ENCODE results near the gene KCNA3. TPM values are rescaled to one million over a fixed set of nuclear protein-coding genes. Genes with fewer than 3 reads are reported as not detected.

Gene KCNA3
- total and polyA plus RNA-seq, 4 donors, result 0.23 to 2.2 (median 0.34) TPM

DNA sequence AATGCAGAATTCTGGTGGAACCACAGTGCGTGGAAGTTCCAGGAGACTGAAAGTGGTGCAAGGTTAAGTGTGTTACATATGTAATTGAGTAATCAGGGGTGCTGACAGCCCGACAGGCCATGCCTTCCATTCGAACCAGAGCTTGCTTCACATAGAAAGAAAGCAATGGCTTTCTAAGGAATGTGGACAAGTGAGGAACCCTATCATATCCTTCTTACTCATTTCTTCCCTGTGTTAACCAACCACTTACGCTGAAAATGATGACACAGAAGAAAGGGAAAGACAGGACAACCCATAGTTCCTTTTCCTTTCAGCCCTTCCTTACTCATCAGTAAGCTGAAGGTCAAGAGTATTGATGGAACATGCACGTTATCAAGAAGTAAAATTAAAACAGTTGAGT lies 48.1 kb upstream of the KCNA3 start:
- no peak for DNase-seq (ENCODE audit: low spot score)
- no peak overlapping the region for H3K4me3 ChIP-seq (ENCODE audit: low read depth in 1 of 3, low read length in 3 of 3)
- H3K4me1 ChIP-seq (ENCODE audit: control insufficient read depth in 4 of 4, insufficient read depth in 4 of 4, low read length in 3 of 4), result no peaks in the 10 kb centered on the region
- no peaks in the 10 kb centered on the region for H3K36me3 ChIP-seq (ENCODE audit: control insufficient read depth in 4 of 4, insufficient read depth in 3 of 4, low read depth in 1 of 4, low read length in 3 of 4)
- no peak overlapping the region for H3K27ac ChIP-seq (ENCODE audit: low read depth in 1 of 2, low read length in 2 of 2)
- H3K9ac ChIP-seq (ENCODE audit: low read depth in 1 of 2, low read length in 2 of 2), result no peak overlapping the region
- peaks cover 0 to 9% (median under 1%) of the 10 kb centered on the region in 4 donors for H3K27me3 ChIP-seq (ENCODE audit: control insufficient read depth in 4 of 4, insufficient read depth in 4 of 4, low read length in 3 of 4)
- H3K9me3 ChIP-seq (ENCODE audit: control insufficient read depth in 4 of 4, low read length in 3 of 4), result no peaks in the 10 kb centered on the region
- whole genome bisulfite sequencing, result 69% methylated on average over 5 of the region's 5 CpGs
- TF ChIP-seq RXRA (IDR thresholded peaks at IDR 0.05) (no peak), NR2F2 (IDR thresholded peaks at IDR 0.05) (no peak), HNF4A (conservative IDR thresholded peaks at IDR 0.05) (no peak), TAF1 (conservative IDR thresholded peaks at IDR 0.05) (no peak)
- TF ChIP-seq, protein P1, sequence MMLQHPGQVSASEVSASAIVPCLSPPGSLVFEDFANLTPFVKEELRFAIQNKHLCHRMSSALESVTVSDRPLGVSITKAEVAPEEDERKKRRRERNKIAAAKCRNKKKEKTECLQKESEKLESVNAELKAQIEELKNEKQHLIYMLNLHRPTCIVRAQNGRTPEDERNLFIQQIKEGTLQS (IDR thresholded peaks at IDR 0.05), result no peak
- TF ChIP-seq, protein P2, sequence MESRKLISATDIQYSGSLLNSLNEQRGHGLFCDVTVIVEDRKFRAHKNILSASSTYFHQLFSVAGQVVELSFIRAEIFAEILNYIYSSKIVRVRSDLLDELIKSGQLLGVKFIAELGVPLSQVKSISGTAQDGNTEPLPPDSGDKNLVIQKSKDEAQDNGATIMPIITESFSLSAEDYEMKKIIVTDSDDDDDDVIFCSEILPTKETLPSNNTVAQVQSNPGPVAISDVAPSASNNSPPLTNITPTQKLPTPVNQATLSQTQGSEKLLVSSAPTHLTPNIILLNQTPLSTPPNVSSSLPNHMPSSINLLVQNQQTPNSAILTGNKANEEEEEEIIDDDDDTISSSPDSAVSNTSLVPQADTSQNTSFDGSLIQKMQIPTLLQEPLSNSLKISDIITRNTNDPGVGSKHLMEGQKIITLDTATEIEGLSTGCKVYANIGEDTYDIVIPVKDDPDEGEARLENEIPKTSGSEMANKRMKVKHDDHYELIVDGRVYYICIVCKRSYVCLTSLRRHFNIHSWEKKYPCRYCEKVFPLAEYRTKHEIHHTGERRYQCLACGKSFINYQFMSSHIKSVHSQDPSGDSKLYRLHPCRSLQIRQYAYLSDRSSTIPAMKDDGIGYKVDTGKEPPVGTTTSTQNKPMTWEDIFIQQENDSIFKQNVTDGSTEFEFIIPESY (IDR thresholded peaks at IDR 0.05), result no peak

- no peak for DNase-seq (ENCODE audit: low spot score)
- TF ChIP-seq, protein P3, sequence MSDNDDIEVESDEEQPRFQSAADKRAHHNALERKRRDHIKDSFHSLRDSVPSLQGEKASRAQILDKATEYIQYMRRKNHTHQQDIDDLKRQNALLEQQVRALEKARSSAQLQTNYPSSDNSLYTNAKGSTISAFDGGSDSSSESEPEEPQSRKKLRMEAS (IDR thresholded peaks at IDR 0.05), result no peak
- TF ChIP-seq FOXA1 (IDR thresholded peaks at IDR 0.05) (no peak), EGR1 (IDR thresholded peaks at IDR 0.05; ENCODE audit: low read depth in 2 of 2) (no peak), RAD21 (IDR thresholded peaks at IDR 0.05) (no peak), NR2F2 (IDR thresholded peaks at IDR 0.05) (no peak), RXRA (IDR thresholded peaks at IDR 0.05) (no peak), HNF4G (IDR thresholded peaks at IDR 0.05) (no peak), FOXA2 (IDR thresholded peaks at IDR 0.05) (no peak), SP1 (IDR thresholded peaks at IDR 0.05) (no peak), GABPA (IDR thresholded peaks at IDR 0.05 in 1 of 2, conservative IDR thresholded peaks at IDR 0.05 in 1 of 2) (no peak), YY1 (IDR thresholded peaks at IDR 0.05) (no peak), JUND (IDR thresholded peaks at IDR 0.05) (no peak)
- TF ChIP-seq, protein P2 (IDR thresholded peaks at IDR 0.05), result no peak
- H3K4me3 ChIP-seq (ENCODE audit: low read depth in 1 of 3, low read length in 3 of 3), result no peak overlapping the region
- H3K9ac ChIP-seq (ENCODE audit: low read depth in 1 of 2, low read length in 2 of 2), result no peak overlapping the region
- H3K27ac ChIP-seq (ENCODE audit: low read depth in 1 of 2, low read length in 2 of 2), result no peak overlapping the region
- no peaks in the 10 kb centered on the region for H3K4me1 ChIP-seq (ENCODE audit: control insufficient read depth in 4 of 4, insufficient read depth in 4 of 4, low read length in 3 of 4)
- no peaks in the 10 kb centered on the region for H3K9me3 ChIP-seq (ENCODE audit: control insufficient read depth in 4 of 4, low read length in 3 of 4)
- WGBS, result 55% methylated on average over 2 of the region's 2 CpGs
- H3K27me3 ChIP-seq (ENCODE audit: control insufficient read depth in 4 of 4, insufficient read depth in 4 of 4, low read length in 3 of 4), result peaks cover 0 to 9% (median 0%) of the 10 kb centered on the region in 4 donors
- H3K36me3 ChIP-seq (ENCODE audit: control insufficient read depth in 4 of 4, insufficient read depth in 3 of 4, low read depth in 1 of 4, low read length in 3 of 4), result no peaks in the 10 kb centered on the region
Measured at GRCh38 chr1:110719908-110720307, 45.2 kb upstream of the KCNA3 start.

DNA sequence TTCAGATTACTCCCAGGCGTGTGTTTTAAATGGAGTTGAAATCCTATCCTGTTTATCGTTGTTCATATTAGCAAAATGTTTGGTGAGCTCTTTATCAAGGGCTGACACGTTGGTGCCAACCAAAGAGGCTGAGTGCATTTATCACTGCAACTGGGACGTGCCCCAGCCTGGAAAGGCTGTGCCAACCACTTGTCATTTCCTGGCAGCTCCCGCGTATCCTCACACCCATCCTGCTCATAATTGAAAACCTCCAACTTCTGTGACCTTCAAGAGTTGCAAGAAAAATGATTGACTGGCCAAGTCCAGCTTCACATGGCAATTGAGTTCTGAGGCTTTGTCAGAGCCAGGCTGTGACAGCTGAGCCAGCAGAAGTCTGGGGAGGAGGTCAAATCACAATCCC lies 43.7 kb upstream of the KCNA3 start:
- peaks cover 0 to 5% (median 0%) of the 10 kb centered on the region in 4 donors for H3K27me3 ChIP-seq (ENCODE audit: control insufficient read depth in 4 of 4, insufficient read depth in 4 of 4, low read length in 3 of 4)
- no peak overlapping the region for H3K4me3 ChIP-seq (ENCODE audit: low read depth in 1 of 3, low read length in 3 of 3)
- H3K36me3 ChIP-seq (ENCODE audit: control insufficient read depth in 4 of 4, insufficient read depth in 3 of 4, low read depth in 1 of 4, low read length in 3 of 4), result no peaks in the 10 kb centered on the region
- no peak for DNase-seq (ENCODE audit: low spot score)
- no peak overlapping the region for H3K9ac ChIP-seq (ENCODE audit: low read depth in 1 of 2, low read length in 2 of 2)
- WGBS, result 72% methylated on average over 6 of the region's 6 CpGs
- H3K27ac ChIP-seq (ENCODE audit: low read depth in 1 of 2, low read length in 2 of 2), result no peak overlapping the region
- H3K9me3 ChIP-seq (ENCODE audit: control insufficient read depth in 4 of 4, low read length in 3 of 4), result no peaks in the 10 kb centered on the region
- no peaks in the 10 kb centered on the region for H3K4me1 ChIP-seq (ENCODE audit: control insufficient read depth in 4 of 4, insufficient read depth in 4 of 4, low read length in 3 of 4)
- TF ChIP-seq NR2F2 (IDR thresholded peaks at IDR 0.05) (no peak), SP1 (IDR thresholded peaks at IDR 0.05) (no peak), GABPA (IDR thresholded peaks at IDR 0.05 in 1 of 2, conservative IDR thresholded peaks at IDR 0.05 in 1 of 2) (no peak), CTCF (IDR thresholded peaks at IDR 0.05; ENCODE audit: low read depth, low read length, missing input control) (no peak), YY1 (IDR thresholded peaks at IDR 0.05) (no peak), HNF4G (IDR thresholded peaks at IDR 0.05) (no peak), RXRA (IDR thresholded peaks at IDR 0.05) (no peak)
- TF ChIP-seq, protein P1 (IDR thresholded peaks at IDR 0.05), result no peak
- TF ChIP-seq, protein P4, sequence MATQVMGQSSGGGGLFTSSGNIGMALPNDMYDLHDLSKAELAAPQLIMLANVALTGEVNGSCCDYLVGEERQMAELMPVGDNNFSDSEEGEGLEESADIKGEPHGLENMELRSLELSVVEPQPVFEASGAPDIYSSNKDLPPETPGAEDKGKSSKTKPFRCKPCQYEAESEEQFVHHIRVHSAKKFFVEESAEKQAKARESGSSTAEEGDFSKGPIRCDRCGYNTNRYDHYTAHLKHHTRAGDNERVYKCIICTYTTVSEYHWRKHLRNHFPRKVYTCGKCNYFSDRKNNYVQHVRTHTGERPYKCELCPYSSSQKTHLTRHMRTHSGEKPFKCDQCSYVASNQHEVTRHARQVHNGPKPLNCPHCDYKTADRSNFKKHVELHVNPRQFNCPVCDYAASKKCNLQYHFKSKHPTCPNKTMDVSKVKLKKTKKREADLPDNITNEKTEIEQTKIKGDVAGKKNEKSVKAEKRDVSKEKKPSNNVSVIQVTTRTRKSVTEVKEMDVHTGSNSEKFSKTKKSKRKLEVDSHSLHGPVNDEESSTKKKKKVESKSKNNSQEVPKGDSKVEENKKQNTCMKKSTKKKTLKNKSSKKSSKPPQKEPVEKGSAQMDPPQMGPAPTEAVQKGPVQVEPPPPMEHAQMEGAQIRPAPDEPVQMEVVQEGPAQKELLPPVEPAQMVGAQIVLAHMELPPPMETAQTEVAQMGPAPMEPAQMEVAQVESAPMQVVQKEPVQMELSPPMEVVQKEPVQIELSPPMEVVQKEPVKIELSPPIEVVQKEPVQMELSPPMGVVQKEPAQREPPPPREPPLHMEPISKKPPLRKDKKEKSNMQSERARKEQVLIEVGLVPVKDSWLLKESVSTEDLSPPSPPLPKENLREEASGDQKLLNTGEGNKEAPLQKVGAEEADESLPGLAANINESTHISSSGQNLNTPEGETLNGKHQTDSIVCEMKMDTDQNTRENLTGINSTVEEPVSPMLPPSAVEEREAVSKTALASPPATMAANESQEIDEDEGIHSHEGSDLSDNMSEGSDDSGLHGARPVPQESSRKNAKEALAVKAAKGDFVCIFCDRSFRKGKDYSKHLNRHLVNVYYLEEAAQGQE (IDR thresholded peaks at IDR 0.05), result no peak
